HTERT RPE-1 (cell line): ENCODE measurements around the gene DRAP1.

Experiments used
- in situ Hi-C: fragments of 300-500 bp; cut with MboI; formaldehyde crosslinking; loops from 4 replicates; pipeline ENCODE4 v1.14.3; 2020; ENCODE audit warnings: low sequenced_read_pairs

The DRAP1 gene

DNA sequence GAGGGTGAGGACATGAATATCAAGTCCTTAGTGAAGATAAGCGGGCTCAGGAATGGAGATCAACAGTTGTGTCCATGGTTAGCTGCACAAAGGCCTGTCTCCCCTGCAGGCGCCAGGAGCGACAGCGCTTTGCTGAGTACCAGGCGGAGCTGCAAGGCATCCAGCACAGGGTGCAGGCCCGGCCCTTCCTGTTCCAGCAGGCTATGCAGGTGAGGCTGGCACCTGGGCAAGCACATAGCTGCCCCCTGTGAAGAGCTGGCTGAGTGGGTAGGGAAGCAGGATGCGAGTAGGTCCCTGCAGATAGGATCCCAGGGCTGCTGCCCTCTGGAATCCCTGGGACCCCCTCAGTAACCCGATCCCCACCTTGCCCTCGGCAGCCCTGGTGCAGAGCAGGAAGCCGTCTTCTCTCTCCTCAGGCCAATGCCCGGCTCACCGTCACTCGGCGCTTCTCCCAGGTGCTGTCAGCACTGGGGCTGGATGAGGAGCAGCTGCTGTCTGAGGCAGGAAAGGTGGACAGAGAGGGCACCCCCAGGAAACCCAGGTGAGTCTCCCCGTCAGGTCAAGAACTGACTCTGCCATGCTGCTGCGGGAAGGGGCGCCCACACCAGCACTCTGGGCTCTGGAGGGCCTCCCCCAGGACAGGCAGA, 39.7 kb downstream of the DRAP1 start:
- in situ Hi-C loops = no loop called here

DNA sequence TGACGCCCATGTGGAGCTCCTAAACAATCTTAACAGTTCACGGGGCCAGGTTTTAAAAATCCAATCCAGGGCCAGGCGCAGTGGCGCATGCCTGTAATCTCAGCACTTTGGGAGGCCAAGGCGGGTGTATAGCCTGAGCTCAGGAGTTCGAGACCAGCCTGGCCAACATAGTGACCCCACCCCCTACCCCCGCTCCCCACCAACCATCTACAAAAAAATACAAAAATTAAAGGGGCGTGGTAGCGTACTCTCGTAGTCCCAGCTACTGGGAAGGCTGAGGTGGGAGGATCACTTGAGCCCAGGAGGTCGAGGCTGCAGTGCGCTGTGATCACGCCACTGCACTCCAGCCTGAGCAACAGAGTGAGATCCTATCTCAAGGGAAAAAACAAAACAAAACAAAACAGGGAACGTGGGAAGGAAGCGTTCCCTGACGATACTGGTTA, 41.6 kb downstream of the DRAP1 start:
- in situ Hi-C loops = no loop called here

- in situ Hi-C loops = no loop called here
Observed at GRCh38 chr11:65961267-65962140, 42.3 kb downstream of the DRAP1 start, which contains the start of gene SART1. TSS of gene SART1 (plus strand) at chr11:65961734. CDS start at chr11:65961781, 47 bp downstream.

GRCh38 chr11:65962141-65962564, 42.9 kb downstream of the DRAP1 start:
- in situ Hi-C loops = no loop called here

DNA sequence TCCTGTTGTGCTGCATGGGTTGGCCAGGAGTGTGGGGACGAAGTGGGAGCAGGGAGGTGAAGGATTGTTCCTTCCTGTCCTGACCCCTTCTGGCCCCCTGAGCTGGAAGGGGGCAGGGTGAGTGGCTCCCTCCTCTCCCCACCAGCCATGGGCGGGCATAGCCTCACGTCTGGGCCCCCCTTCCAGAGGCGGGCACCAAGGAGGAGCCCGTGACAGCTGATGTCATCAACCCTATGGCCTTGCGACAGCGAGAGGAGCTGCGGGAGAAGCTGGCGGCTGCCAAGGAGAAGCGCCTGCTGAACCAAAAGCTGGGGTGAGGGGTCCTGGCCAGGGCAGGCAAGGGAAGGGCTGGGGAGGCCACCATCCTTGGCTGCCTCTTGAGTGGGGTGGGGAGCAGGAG, 45.7 kb downstream of the DRAP1 start:
- in situ Hi-C loops = no loop called here

- in situ Hi-C loops = no loop called here
Observed at GRCh38 chr11:65965986-65966762, 46.9 kb downstream of the DRAP1 start.

DNA sequence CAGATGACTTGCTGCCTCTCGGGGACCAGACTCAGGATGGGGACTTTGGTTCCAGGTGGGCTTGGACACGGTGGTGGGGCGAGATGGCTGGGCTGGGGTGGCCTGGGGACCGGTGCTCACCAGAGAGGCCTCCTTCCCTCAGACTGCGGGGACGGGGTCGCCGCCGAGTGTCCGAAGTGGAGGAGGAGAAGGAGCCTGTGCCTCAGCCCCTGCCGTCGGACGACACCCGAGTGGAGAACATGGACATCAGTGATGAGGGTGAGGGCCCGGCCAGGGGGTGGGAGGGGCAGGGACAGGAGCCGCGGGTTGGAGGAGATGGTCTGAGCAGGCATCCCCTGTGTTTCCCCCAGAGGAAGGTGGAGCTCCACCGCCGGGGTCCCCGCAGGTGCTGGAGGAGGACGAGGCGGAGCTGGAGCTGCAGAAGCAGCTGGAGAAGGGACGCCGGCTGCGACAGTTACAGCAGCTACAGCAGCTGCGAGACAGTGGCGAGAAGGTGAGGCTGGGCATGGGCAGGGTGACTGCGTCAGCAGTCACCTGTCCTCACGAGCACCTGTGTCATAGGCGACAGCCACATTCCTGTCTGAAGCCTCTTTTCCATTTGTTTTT, 48.2 kb downstream of the DRAP1 start:
- in situ Hi-C loops = no loop called here

DNA sequence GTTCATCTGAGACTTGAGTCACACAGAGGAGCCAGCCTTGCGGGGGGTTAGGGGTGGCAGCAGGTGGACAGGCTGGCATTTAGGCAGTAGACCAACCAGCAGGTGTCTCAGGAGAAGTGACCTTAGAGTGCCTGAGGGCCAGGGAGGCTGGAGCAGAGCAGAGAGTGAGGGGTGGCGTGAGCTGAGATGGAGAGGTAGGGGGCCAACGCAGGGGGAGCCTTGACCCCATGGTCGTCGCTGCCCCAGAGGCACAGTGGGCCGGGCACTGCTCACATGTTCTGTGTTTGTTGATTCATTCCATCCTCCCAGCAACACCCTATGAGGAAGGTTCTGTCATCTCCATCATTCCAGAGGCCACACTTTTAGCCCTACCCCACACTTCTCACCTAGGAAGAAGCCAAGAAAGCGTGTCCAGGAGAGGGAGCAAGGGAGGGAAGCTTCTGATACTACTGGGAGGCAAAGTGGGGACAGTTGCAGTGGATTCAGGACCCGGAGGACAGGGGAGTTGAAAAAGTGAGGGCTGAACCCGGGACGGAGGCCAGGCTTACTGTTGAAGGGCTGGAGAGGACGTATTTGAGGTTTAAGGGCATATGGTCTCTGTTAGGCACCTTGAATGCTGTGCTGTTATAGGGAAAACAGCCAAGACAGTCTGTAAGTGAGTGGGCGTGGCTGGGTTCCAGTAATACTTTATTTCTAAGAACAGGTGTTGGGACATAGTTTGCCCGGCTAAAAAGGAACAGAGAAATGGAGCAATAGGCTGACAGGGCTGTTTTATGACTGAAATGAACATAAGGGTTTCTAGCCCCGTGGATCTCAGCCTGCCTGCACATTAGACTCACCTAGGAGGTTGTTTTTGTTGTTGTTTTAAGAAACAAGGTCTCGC, 49.6 kb downstream of the DRAP1 start:
- in situ Hi-C loops = no loop called here
